Naive thymus-derived CD4-positive, alpha-beta T cell (primary cell): ENCODE results near the gene ALDH1A2. TPM values are rescaled to one million over a fixed set of nuclear protein-coding genes. Genes with fewer than 3 reads are reported as not detected.
A peak's percentile ranks its signal among the peaks of the same experiment; 100 is the strongest.

Experiments
- ATAC-seq: fragments of 150-1000 bp; cut with Tn5 transposase; 2 replicates; pipeline ENCODE4 v1.10.0; 2021; ENCODE audit warnings: mild to moderate bottlenecking, moderate library complexity
- CTCF ChIA-PET: fragments of 350-600 bp; sonication (Branson Sonifier 250); formaldehyde crosslinking; loops from one replicate; lab custom pipeline; 2021; ENCODE audit warnings: antibody characterized with exemption; lab: Charles Lee
- POLR2A ChIA-PET: fragments of 350-600 bp; sonication (Branson Sonifier 250); formaldehyde crosslinking; loops from one replicate; lab custom pipeline; 2021; ENCODE audit warnings: antibody characterized with exemption, inconsistent platforms; lab: Charles Lee
- DNase-seq, 9 donors: peaks; one replicate each; pipeline versions ENCODE4 v3.0.0 to v3.0.0-alpha.2; 2020 to 2022; ENCODE audit warnings: mixed read lengths in 1 of 9
- H3K27ac ChIP-seq: one replicate; pipeline ENCODE4 v1.7.0; 2013; ENCODE audit warnings: mild to moderate bottlenecking, low read depth, low read length, moderate library complexity
- H3K27me3 ChIP-seq, 2 donors: one replicate each; pipeline ENCODE4 v1.7.0; 2013; ENCODE audit warnings: low read length in 2 of 2, mild to moderate bottlenecking in 2 of 2, moderate library complexity in 2 of 2; ENCODE audit not compliant: control insufficient read depth in 2 of 2, insufficient read depth in 2 of 2
- H3K36me3 ChIP-seq, 3 experiments: 1 replicate in 2 of 3; 2 replicates in 1 of 3; pipeline ENCODE4 v1.7.0; 2013; ENCODE audit warnings: low read length in 3 of 3, mild to moderate bottlenecking in 3 of 3, moderate library complexity in 1 of 3; ENCODE audit not compliant: insufficient read depth in 3 of 3, control insufficient read depth in 2 of 3
- H3K4me1 ChIP-seq, 2 donors: one replicate each; pipeline ENCODE4 v1.7.0; 2013; ENCODE audit warnings: low read length in 2 of 2, mild to moderate bottlenecking in 2 of 2, moderate library complexity in 1 of 2; ENCODE audit not compliant: control insufficient read depth in 2 of 2, insufficient read depth in 2 of 2
- H3K4me3 ChIP-seq: 2 replicates; pipeline ENCODE4 v1.7.0; 2013; ENCODE audit warnings: mild to moderate bottlenecking, low read length
- H3K9me3 ChIP-seq, 3 experiments: 1 replicate in 2 of 3; 2 replicates in 1 of 3; pipeline ENCODE4 v1.7.0; 2013; ENCODE audit warnings: low read length in 3 of 3; ENCODE audit not compliant: control insufficient read depth in 2 of 3
- H3K27ac Mint-ChIP-seq, 9 donors: one replicate each; pipeline ENCODE4 v1.8.0; 2020 to 2022; ENCODE audit warnings: mixed read lengths in 9 of 9, mild to moderate bottlenecking in 8 of 9, moderate library complexity in 5 of 9, inconsistent platforms in 2 of 9
- H3K27me3 Mint-ChIP-seq, 5 donors: one replicate each; pipeline ENCODE4 v1.8.0; 2021 to 2022; ENCODE audit warnings: mixed read lengths in 5 of 5, mild to moderate bottlenecking in 1 of 5
- H3K36me3 Mint-ChIP-seq, 5 donors: one replicate each; pipeline ENCODE4 v1.8.0; 2020 to 2022; ENCODE audit warnings: mixed read lengths in 5 of 5, mild to moderate bottlenecking in 3 of 5, inconsistent platforms in 1 of 5
- H3K4me1 Mint-ChIP-seq, 7 donors: one replicate each; pipeline ENCODE4 v1.8.0; 2020 to 2022; ENCODE audit warnings: mixed read lengths in 7 of 7, mild to moderate bottlenecking in 3 of 7, inconsistent platforms in 1 of 7
- H3K4me3 Mint-ChIP-seq, 10 donors: one replicate each; pipeline ENCODE4 v1.8.0; 2020 to 2022; ENCODE audit warnings: mild to moderate bottlenecking in 10 of 10, mixed read lengths in 10 of 10, moderate library complexity in 6 of 10, inconsistent platforms in 2 of 10
- H3K9me3 Mint-ChIP-seq, 11 donors: one replicate each; pipeline ENCODE4 v1.8.0; 2020 to 2022; ENCODE audit warnings: mixed read lengths in 11 of 11, mild to moderate bottlenecking in 4 of 11, inconsistent platforms in 1 of 11, moderate library complexity in 1 of 11
- intact Hi-C, 2 donors: fragments of 100-400 bp; cut with micrococcal nuclease; formaldehyde crosslinking; loops; one replicate each; pipeline ENCODE4 v1.15.1; 2023
- polyA plus RNA-seq, 2 donors: library from polyadenylated mRNA; unstranded; fragments of 300-500 nt; fragmentation: Illumina TruSeq; gene quantifications; one replicate each; pipeline ENCODE4 v1.2.3, GENCODE V29; 2021
- total RNA-seq, 6 experiments: library from RNA in 5 of 6; stranded (reverse) in 5 of 6; gene quantifications; 1 replicate in 5 of 6; 2 replicates in 1 of 6; pipeline ENCODE4 v1.2.3 and lab custom pipeline; 2021 to 2026

Gene ALDH1A2
- total and polyA plus RNA-seq, 7 experiments from 2014 or later, result 1.7 TPM; not detected in 6

GRCh38 chr15:58109419-58109818 lies 43.9 kb upstream of the ALDH1A2 start:
- DNase-seq, result no peak
- Mint-ChIP-seq H3K4me1 (no peaks in the 10 kb centered on the region), H3K27me3 (peaks cover 23 to 48% (median 37%) of the 10 kb centered on the region in 5 donors), H3K36me3 (no peaks in the 10 kb centered on the region), H3K27ac (no peak overlapping the region), H3K4me3 (no peak overlapping the region), H3K9me3 (peaks cover 0 to 2% (median 0%) of the 10 kb centered on the region in 11 donors)
- intact Hi-C loops, result no loop called here
- POLR2A ChIA-PET, result no interaction called here
- ATAC-seq, result no peak
- Histone ChIP-seq H3K27ac (no peak overlapping the region), H3K27me3 (peaks cover 0 to 6% of the 10 kb centered on the region in 2 donors), H3K9me3 (no peaks in the 10 kb centered on the region), H3K36me3 (no peaks in the 10 kb centered on the region), H3K4me1 (no peaks in the 10 kb centered on the region), H3K4me3 (no peak overlapping the region)
- CTCF ChIA-PET, result no interaction called here

GRCh38 chr15:58108117-58108516 lies 42.6 kb upstream of the ALDH1A2 start:
- no peak for DNase-seq

GRCh38 chr15:58103482-58103881 lies 38.0 kb upstream of the ALDH1A2 start:
- Mint-ChIP-seq H3K9me3 (peaks cover 0 to 16% (median 5%) of the 10 kb centered on the region in 11 donors), H3K27ac (no peak overlapping the region), H3K4me1 (no peaks in the 10 kb centered on the region), H3K27me3 (peaks cover 51 to 73% (median 62%) of the 10 kb centered on the region in 5 donors), H3K4me3 (no peak overlapping the region), H3K36me3 (no peaks in the 10 kb centered on the region)
- DNase-seq, result no peak
- intact Hi-C loops, result no loop called here
- CTCF ChIA-PET, result no interaction called here
- H3K27ac ChIP-seq, result no peak overlapping the region
- no peaks in the 10 kb centered on the region for H3K36me3 ChIP-seq
- ATAC-seq, result no peak
- POLR2A ChIA-PET, result no interaction called here
- no peaks in the 10 kb centered on the region for H3K9me3 ChIP-seq
- H3K27me3 ChIP-seq, result no peaks in the 10 kb centered on the region
- no peak overlapping the region for H3K4me3 ChIP-seq
- no peaks in the 10 kb centered on the region for H3K4me1 ChIP-seq

More at GRCh38 chr15:58108117-58108516, 42.6 kb upstream of the ALDH1A2 start:
- Histone ChIP-seq H3K27ac (no peak overlapping the region), H3K27me3 (peaks cover 0 to 6% of the 10 kb centered on the region in 2 donors), H3K4me3 (no peak overlapping the region), H3K36me3 (no peaks in the 10 kb centered on the region), H3K9me3 (no peaks in the 10 kb centered on the region), H3K4me1 (no peaks in the 10 kb centered on the region)
- Mint-ChIP-seq H3K27me3 (peaks cover 28 to 51% (median 42%) of the 10 kb centered on the region in 5 donors), H3K4me3 (no peak overlapping the region), H3K4me1 (no peaks in the 10 kb centered on the region), H3K27ac (no peak overlapping the region), H3K36me3 (no peaks in the 10 kb centered on the region), H3K9me3 (peaks cover 0 to 7% (median 4%) of the 10 kb centered on the region in 11 donors)
- intact Hi-C loops, result no loop called here
- ATAC-seq, result no peak
- ChIA-PET POLR2A (no interaction called here), CTCF (no interaction called here)

DNA sequence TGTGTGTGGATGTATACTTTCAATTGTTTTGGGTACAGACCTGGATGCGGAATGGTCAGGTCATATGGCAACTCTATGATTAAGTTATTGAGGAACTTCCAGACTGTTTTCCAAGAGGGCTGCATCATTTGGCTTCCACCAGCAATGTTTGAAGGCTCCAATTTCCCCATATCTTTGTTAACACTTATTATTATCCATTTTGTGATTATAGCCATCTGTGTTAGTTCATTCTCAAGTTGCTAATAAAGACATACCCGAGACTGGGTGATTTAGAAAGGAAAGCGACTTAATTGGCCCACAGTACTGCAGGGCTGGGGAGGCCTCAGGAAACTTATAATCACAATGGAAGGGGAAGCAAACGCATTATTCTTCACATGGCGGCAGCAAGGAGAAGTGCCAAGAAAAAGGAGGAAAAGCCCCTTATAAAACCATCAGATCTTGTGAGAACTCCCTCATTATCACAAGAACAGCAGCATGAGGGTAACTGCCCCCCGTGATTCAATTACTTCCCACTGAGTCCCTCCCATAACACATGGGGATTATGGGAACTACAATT lies 31.1 kb upstream of the ALDH1A2 start:
- ATAC-seq, result no peak
- Histone ChIP-seq H3K36me3 (no peaks in the 10 kb centered on the region), H3K4me3 (no peak overlapping the region), H3K27me3 (no peaks in the 10 kb centered on the region), H3K9me3 (no peaks in the 10 kb centered on the region), H3K4me1 (no peaks in the 10 kb centered on the region), H3K27ac (no peak overlapping the region)
- intact Hi-C loops, result no loop called here
- no peaks in the 10 kb centered on the region for H3K4me1 Mint-ChIP-seq
- peaks cover 21 to 41% (median 31%) of the 10 kb centered on the region in 5 donors for H3K27me3 Mint-ChIP-seq
- peak overlapping the region in 1 of 10 donors; percentile 23 for H3K4me3 Mint-ChIP-seq
- H3K9me3 Mint-ChIP-seq, result peaks cover 0 to 11% (median 0%) of the 10 kb centered on the region in 11 donors
- ChIA-PET POLR2A (no interaction called here), CTCF (no interaction called here)
- no peak for DNase-seq
- no peaks in the 10 kb centered on the region for H3K36me3 Mint-ChIP-seq
- no peak overlapping the region for H3K27ac Mint-ChIP-seq

GRCh38 chr15:58095415-58095814 lies 29.9 kb upstream of the ALDH1A2 start:
- Histone ChIP-seq H3K36me3 (no peaks in the 10 kb centered on the region), H3K4me1 (no peaks in the 10 kb centered on the region), H3K4me3 (no peak overlapping the region), H3K9me3 (no peaks in the 10 kb centered on the region), H3K27ac (no peak overlapping the region), H3K27me3 (no peaks in the 10 kb centered on the region)
- H3K27ac Mint-ChIP-seq, result no peak overlapping the region
- H3K4me1 Mint-ChIP-seq, result no peaks in the 10 kb centered on the region
- H3K9me3 Mint-ChIP-seq, result peaks cover 0 to 11% (median 0%) of the 10 kb centered on the region in 11 donors
- ATAC-seq (no peak), DNase-seq (no peak)
- intact Hi-C loops, result no loop called here
- H3K4me3 Mint-ChIP-seq, result no peak overlapping the region
- ChIA-PET CTCF (no interaction called here), POLR2A (no interaction called here)
- H3K27me3 Mint-ChIP-seq, result peaks cover 24 to 36% (median 29%) of the 10 kb centered on the region in 5 donors
- H3K36me3 Mint-ChIP-seq, result no peaks in the 10 kb centered on the region

GRCh38 chr15:58087871-58088270 lies 22.4 kb upstream of the ALDH1A2 start:
- intact Hi-C loops, result no loop called here
- ChIA-PET CTCF (no interaction called here), POLR2A (no interaction called here)
- Mint-ChIP-seq H3K27me3 (peaks cover 38 to 62% (median 55%) of the 10 kb centered on the region in 5 donors), H3K4me3 (no peak overlapping the region), H3K36me3 (no peaks in the 10 kb centered on the region), H3K27ac (no peak overlapping the region), H3K4me1 (no peaks in the 10 kb centered on the region), H3K9me3 (peaks cover 0 to 10% (median 4%) of the 10 kb centered on the region in 11 donors)
- no peak overlapping the region for H3K4me3 ChIP-seq
- no peaks in the 10 kb centered on the region for H3K4me1 ChIP-seq
- no peaks in the 10 kb centered on the region for H3K36me3 ChIP-seq
- H3K27me3 ChIP-seq, result no peaks in the 10 kb centered on the region
- no peak for DNase-seq
- no peak overlapping the region for H3K27ac ChIP-seq
- ATAC-seq, result no peak
- no peaks in the 10 kb centered on the region for H3K9me3 ChIP-seq

DNA sequence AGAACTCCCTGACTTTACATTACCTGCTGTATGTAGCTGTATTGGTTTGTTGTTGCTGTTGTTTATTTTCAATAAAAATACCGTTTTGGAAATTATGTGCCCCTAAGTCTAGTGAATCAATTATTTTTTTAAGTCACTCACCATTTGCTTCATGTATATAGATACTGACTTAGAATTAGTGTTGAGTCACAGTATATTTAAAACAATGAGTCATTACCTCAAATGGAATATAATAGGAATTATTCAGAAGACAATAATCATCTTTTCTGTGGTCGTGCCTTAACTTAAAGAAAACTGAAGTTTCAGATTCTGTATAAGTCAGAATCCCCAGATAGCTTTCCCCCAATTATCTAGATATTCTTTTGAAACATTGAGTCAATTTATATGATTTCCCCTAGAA lies 21.0 kb upstream of the ALDH1A2 start:
- intact Hi-C loops, result no loop called here
- no peaks in the 10 kb centered on the region for H3K36me3 ChIP-seq
- Mint-ChIP-seq H3K27me3 (peaks cover 38 to 68% (median 55%) of the 10 kb centered on the region in 5 donors), H3K36me3 (no peaks in the 10 kb centered on the region), H3K4me1 (no peaks in the 10 kb centered on the region), H3K4me3 (no peak overlapping the region), H3K9me3 (peaks cover 0 to 10% (median 3%) of the 10 kb centered on the region in 11 donors), H3K27ac (no peak overlapping the region)
- ChIA-PET CTCF (no interaction called here), POLR2A (no interaction called here)
- no peaks in the 10 kb centered on the region for H3K27me3 ChIP-seq
- ATAC-seq (no peak), DNase-seq (no peak)
- H3K27ac ChIP-seq, result no peak overlapping the region
- no peaks in the 10 kb centered on the region for H3K9me3 ChIP-seq
- H3K4me3 ChIP-seq, result no peak overlapping the region
- H3K4me1 ChIP-seq, result no peaks in the 10 kb centered on the region
